ENCODE data around the gene TCERG1. TPM values are rescaled to one million over a fixed set of nuclear protein-coding genes. Genes with fewer than 3 reads are reported as not detected.
A peak's percentile ranks its signal among the peaks of the same experiment; 100 is the strongest.

Gene TCERG1
- total RNA-seq, 2 experiments from 2014 or later, result 93.3 to 99.4 TPM

DNA sequence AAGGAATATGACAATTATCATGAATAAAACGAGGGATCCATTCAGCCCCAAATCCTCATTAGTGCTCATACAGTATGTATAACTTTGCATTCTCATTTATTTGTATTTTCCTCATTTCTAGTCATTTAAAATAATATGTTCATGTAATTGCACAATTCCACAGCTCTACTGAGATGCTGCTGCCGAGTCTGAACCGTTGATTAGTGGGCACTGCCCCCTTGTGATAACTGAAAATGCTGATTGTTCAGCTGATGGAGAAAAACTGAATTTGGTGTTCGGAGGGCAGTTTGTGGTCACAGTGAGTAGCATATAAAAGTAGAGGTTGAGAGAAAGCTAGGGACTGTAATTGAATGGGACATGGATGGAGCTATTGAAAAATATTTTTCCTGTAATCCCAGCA is 81.1 kb downstream of the TCERG1 start:
- POLR2A ChIA-PET, result no interaction called here
- no peak for DNase-seq
- Mint-ChIP-seq H3K36me3 (no peaks in the 10 kb centered on the region), H3K27ac (no peak overlapping the region), H3K9me3 (no peaks in the 10 kb centered on the region), H3K27me3 (peaks cover 5% of the 10 kb centered on the region), H3K4me1 (ENCODE audit: low read depth) (peaks cover 1% of the 10 kb centered on the region), H3K4me3 (no peak overlapping the region)
- CTCF ChIA-PET, result interaction anchor here (0.9 kb wide), 1 partner anchor 162 kb away, joined by 3 read pairs; no protein-coding TSS in a partner anchor
- intact Hi-C loops (cut with micrococcal nuclease), result no loop called here

DNA sequence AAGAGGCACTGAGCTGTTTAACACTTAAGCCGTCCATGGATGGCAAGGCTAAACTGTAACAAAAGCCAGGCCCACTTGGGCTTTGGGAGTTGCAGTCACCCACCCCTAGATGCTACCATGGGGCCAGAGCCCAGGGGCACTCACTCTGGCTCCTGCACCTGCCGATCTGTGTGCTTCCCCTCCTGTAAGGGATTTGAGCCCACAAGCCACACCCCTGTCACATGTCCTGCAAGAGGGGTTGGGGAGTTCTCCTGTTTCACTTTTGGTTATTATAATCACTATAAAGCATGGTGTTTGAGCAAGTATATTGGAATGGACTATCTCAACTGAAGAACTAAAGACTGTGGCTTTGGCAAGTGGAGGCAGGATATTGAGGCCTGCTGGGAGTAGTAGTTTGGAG is 82.9 kb downstream of the TCERG1 start:
- DNase-seq, result no peak
- Mint-ChIP-seq H3K9me3 (no peaks in the 10 kb centered on the region), H3K27me3 (peaks cover 5% of the 10 kb centered on the region), H3K27ac (no peak overlapping the region), H3K4me3 (no peak overlapping the region), H3K36me3 (no peaks in the 10 kb centered on the region), H3K4me1 (ENCODE audit: low read depth) (peaks cover 4% of the 10 kb centered on the region)
- CTCF ChIA-PET, result interaction anchor here (1.8 to 6.7 kb wide), 3 partner anchors 12 to 659 kb away, joined by 5 to 92 read pairs (median 81); no protein-coding TSS in a partner anchor
- POLR2A ChIA-PET, result no interaction called here
- intact Hi-C loops (cut with micrococcal nuclease), result loop anchor here (5.0 kb wide), 1 partner anchor 137 kb away; no protein-coding TSS in a partner anchor

DNA sequence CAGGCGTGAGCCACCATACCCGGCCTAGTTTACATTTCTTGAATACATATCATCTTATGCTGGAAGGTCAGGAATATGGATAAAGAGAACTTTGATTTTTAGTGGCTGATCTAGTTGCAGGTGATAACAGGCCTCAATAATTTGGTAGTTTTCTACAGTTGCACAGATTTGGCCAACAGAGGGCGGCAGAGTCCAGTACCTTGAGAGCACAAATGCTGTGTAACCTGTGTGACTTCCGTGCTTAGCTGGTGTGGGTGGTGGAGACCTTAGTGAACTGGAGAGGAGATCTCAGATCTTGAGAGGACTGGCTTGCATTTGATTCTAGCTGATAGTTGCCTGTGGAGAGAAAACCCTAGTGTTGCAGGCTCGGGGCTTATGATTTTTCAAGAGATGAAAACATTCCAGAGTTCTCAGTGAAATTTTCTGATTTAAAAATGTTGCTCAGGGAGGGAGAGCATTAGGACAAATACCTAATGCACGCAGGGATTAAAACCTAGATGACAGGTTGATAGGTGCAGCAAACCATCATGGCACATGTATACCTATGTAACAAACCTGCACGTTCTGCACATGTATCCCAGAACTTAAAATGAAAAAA is 86.2 kb downstream of the TCERG1 start:
- DNase-seq, result peak; percentile 83
- Mint-ChIP-seq H3K27me3 (peaks cover under 1% of the 10 kb centered on the region), H3K36me3 (no peaks in the 10 kb centered on the region), H3K4me1 (ENCODE audit: low read depth) (peaks cover 4% of the 10 kb centered on the region), H3K4me3 (no peak overlapping the region), H3K9me3 (no peaks in the 10 kb centered on the region), H3K27ac (no peak overlapping the region)
- ChIA-PET CTCF (interaction anchor here (0.5 to 6.7 kb wide), 19 partner anchors 9 to 655 kb away, joined by 3 to 92 read pairs (median 4); partner anchors contain the start of gene GPR151), POLR2A (no interaction called here)
- intact Hi-C loops (cut with micrococcal nuclease), result loop anchor here (1.0 to 5.0 kb wide), 3 partner anchors 134 to 656 kb away; no protein-coding TSS in a partner anchor

DNA sequence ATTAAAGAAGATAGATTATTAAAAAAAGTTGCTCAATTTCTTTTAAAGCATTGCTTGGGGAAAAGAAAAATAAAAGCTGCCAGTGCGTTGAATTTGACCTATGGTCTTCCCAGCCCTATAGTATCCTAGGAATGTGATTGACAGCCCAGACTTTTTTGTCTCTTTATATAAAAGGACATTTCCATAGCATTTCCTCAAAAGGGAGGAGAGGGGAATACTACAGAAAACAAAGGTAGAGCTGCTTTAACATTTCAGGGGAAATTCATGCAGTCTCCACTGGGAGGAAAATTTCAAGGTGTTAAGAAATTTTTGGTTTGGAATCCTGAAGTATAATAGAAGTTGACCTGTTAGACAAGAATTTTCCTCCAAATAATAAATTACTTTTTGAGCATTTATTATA is 86.7 kb downstream of the TCERG1 start:
- H3K4me1 Mint-ChIP-seq (ENCODE audit: low read depth), result peaks cover 4% of the 10 kb centered on the region
- ChIA-PET CTCF (interaction anchor here (0.5 to 6.7 kb wide), 19 partner anchors 9 to 655 kb away, joined by 3 to 92 read pairs (median 4); partner anchors contain the start of gene GPR151), POLR2A (no interaction called here)
- DNase-seq, result no peak
- H3K9me3 Mint-ChIP-seq, result no peaks in the 10 kb centered on the region
- no peaks in the 10 kb centered on the region for H3K36me3 Mint-ChIP-seq
- intact Hi-C loops (cut with micrococcal nuclease), result loop anchor here (1.0 to 5.0 kb wide), 3 partner anchors 133 to 655 kb away; no protein-coding TSS in a partner anchor
- no peak overlapping the region for H3K4me3 Mint-ChIP-seq
- no peaks in the 10 kb centered on the region for H3K27me3 Mint-ChIP-seq
- H3K27ac Mint-ChIP-seq, result no peak overlapping the region

DNA sequence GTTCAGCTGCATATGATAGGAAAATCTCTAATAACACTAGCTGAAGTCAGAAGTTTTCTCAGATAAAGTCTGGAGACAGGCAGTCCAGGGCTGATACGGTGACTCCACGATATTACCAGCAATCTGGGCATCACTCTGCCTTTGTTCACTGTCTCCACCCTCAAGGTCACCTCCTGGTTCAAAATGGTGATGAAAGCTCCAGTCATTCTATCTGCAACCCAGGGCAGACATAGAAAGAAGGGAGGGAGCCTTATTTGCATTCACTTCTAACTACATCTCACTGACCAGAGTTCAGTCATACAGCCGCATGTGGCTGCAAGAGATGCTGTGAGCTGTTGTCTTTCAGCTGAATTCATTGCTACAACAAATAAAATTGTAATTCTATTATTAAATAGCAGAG is 91.3 kb downstream of the TCERG1 start:
- CTCF ChIA-PET, result interaction anchor here (0.9 to 2.6 kb wide), 5 partner anchors 9 to 653 kb away, joined by 3 to 8 read pairs (median 5); no protein-coding TSS in a partner anchor
- no peak for DNase-seq
- no peaks in the 10 kb centered on the region for H3K27me3 Mint-ChIP-seq
- POLR2A ChIA-PET, result no interaction called here
- no peak overlapping the region for H3K4me3 Mint-ChIP-seq
- intact Hi-C loops (cut with micrococcal nuclease), result no loop called here
- peaks cover 3% of the 10 kb centered on the region for H3K4me1 Mint-ChIP-seq (ENCODE audit: low read depth)
- no peaks in the 10 kb centered on the region for H3K9me3 Mint-ChIP-seq
- no peak overlapping the region for H3K27ac Mint-ChIP-seq
- no peaks in the 10 kb centered on the region for H3K36me3 Mint-ChIP-seq

DNA sequence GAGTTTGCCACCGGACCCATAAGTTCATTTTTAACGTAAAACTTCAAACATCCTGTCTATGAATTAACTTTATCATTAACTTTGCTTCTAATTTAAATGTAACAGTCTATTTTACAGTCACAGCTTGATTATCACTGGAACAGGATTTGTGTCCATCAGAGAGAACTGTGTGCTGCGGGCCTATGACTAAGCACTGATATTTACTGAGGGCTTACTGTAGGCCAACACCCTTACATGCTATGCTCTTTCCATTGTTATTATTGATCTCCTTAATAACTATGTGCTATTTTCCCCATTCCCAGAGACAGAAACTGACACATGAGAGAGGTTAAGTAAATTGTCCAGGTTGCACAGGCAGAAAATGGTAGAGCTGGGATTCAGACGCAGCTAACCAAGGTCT is 92.8 kb downstream of the TCERG1 start:
- DNase-seq, result no peak
- Mint-ChIP-seq H3K4me1 (ENCODE audit: low read depth) (peaks cover 2% of the 10 kb centered on the region), H3K27ac (no peak overlapping the region), H3K9me3 (no peaks in the 10 kb centered on the region), H3K4me3 (no peak overlapping the region), H3K36me3 (no peaks in the 10 kb centered on the region), H3K27me3 (no peaks in the 10 kb centered on the region)
- POLR2A ChIA-PET, result no interaction called here
- CTCF ChIA-PET, result interaction anchor here (2.6 kb wide), 1 partner anchor 649 kb away, joined by 8 read pairs; no protein-coding TSS in a partner anchor
- intact Hi-C loops (cut with micrococcal nuclease), result loop anchor here (5.0 kb wide), 1 partner anchor 122 kb away; no protein-coding TSS in a partner anchor

DNA sequence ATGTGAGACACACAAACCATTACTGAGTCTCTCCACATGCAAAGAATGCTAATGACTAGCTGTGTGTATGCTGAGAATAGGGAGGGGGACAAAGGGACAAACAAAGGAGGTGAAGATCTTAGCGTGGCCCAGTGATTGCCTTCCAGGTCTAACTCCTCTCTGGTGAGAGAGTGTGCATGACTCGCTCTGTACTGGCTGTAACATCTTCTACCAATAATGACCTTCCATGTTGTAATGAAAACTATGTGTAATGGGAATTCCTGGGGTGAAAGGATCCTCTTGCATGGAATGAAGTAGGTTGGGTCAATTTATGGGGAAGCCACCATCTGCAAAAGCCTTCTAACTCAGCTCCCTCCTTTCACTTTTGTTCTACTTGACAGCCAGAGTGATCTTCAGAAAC is 93.3 kb downstream of the TCERG1 start:
- H3K4me1 Mint-ChIP-seq (ENCODE audit: low read depth), result peaks cover 2% of the 10 kb centered on the region
- ChIA-PET CTCF (interaction anchor here (3.7 to 6.1 kb wide), 2 partner anchors 8 to 426 kb away, joined by 56 to 70 read pairs; no protein-coding TSS in a partner anchor), POLR2A (no interaction called here)
- intact Hi-C loops (cut with micrococcal nuclease), result loop anchor here (5.0 kb wide), 1 partner anchor 122 kb away; no protein-coding TSS in a partner anchor
- no peaks in the 10 kb centered on the region for H3K9me3 Mint-ChIP-seq
- H3K27me3 Mint-ChIP-seq, result no peaks in the 10 kb centered on the region
- H3K4me3 Mint-ChIP-seq, result no peak overlapping the region
- H3K27ac Mint-ChIP-seq, result no peak overlapping the region
- H3K36me3 Mint-ChIP-seq, result no peaks in the 10 kb centered on the region
- no peak for DNase-seq

DNA sequence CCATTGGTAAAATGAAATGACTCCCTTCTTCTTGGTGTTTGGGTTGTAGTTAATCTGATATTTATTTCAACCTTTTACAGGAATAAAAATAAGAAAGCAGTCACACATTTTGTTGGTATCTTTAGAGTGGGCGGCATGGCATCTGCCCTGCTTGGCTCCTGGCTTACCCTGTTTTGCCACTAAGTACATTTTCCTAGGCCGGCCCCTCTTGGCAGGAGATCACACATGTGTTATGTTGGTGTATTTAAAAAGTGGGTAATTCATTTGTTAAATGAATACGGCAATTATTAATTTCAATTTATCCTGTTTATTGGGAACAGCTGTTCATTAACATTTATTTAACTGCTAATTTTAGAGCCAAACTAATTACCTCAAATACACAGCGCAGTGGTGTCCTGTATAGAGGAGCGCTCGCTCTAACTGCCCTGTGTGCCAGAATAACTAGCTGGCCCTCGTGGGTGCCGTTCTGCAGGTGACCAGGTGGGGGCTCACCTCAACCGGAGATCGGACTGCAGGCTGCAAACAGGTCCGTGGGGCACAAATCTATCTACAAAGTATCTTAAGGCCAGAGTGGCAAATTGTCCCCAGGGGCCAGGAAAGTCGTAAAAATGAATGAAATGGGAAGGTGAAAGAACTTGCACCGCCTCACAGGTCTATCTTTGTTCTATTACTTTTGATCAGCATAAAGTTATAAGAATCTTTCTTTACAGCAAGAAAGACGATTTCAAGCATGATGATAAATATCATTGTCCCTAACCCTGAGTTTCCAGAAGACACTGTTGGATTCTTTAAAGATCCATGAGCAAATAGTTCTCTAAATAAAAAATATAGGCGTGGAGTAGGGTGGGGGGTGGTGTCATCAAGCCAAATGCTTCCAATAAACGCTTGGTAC is 95.1 kb downstream of the TCERG1 start:
- intact Hi-C loops (cut with micrococcal nuclease), result loop anchor here (1.0 to 5.0 kb wide), 2 partner anchors 120 to 424 kb away; no protein-coding TSS in a partner anchor
- DNase-seq, result peak; percentile 79
- ChIA-PET CTCF (interaction anchor here (0.7 to 6.1 kb wide), 19 partner anchors 9 to 646 kb away, joined by 3 to 70 read pairs (median 4); no protein-coding TSS in a partner anchor), POLR2A (no interaction called here)
- no peaks in the 10 kb centered on the region for H3K27me3 Mint-ChIP-seq
- no peak overlapping the region for H3K4me3 Mint-ChIP-seq
- H3K36me3 Mint-ChIP-seq, result no peaks in the 10 kb centered on the region
- peaks cover 2% of the 10 kb centered on the region for H3K4me1 Mint-ChIP-seq (ENCODE audit: low read depth)
- no peak overlapping the region for H3K27ac Mint-ChIP-seq
- no peaks in the 10 kb centered on the region for H3K9me3 Mint-ChIP-seq

DNA sequence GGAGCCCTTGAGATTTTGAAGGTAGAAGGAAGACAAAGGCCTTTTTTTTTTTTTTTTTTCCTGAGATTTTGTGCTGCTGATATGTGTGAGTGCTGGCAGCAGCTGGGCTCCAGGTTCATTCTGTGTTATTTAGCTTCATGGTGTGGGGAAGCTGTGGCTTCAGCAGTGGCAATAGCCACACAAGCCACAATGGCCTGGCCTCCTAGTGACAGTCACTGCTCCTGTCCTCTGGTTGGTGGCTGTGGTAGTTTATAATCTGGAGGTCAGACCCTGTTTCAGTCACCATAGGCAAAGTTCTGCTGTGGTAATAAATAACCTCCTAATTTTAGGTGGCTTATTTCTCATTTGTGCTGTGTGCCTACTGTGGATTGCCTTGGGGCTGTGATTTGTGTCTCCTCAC is 97.1 kb downstream of the TCERG1 start:
- H3K27me3 Mint-ChIP-seq, result no peaks in the 10 kb centered on the region
- intact Hi-C loops (cut with micrococcal nuclease), result loop anchor here (5.0 kb wide), 1 partner anchor 118 kb away; no protein-coding TSS in a partner anchor
- no peak for DNase-seq
- H3K9me3 Mint-ChIP-seq, result no peaks in the 10 kb centered on the region
- POLR2A ChIA-PET, result no interaction called here
- H3K4me1 Mint-ChIP-seq (ENCODE audit: low read depth), result peaks cover 2% of the 10 kb centered on the region
- no peaks in the 10 kb centered on the region for H3K36me3 Mint-ChIP-seq
- CTCF ChIA-PET, result interaction anchor here (6.1 kb wide), 1 partner anchor 11 kb away, joined by 56 read pairs; no protein-coding TSS in a partner anchor
- H3K27ac Mint-ChIP-seq, result no peak overlapping the region
- no peak overlapping the region for H3K4me3 Mint-ChIP-seq

DNA sequence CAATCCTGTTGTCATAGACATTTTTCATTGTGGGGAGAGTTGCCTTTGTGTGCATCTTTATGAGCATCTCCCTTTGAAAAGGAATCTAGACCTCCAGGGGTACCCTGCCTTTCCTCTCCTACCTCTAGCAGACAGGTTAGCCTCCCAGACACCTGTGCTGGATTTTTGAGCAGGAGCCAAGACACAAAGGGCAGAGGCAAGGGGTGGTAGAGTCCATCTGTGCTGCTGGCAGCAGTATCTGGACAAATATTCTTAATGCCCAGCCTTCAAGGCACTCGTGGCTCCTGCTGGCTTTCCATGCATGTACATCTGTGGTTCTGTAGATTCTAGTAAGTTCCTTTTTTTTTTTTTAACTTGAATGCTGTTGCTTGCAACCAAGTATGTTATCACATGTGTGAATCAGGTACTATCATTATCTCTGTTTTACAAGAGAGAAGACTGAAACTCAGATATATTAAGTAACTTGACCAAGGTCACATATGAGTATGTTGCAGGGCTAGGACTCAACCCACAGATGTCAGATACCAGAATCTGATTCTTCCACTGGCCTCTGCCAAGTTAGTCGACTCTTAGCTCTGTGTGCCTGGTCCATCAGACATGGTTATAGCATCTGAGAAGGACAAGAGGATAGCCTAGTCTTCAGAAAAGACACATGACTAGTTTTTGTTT is 101.8 kb downstream of the TCERG1 start:
- H3K4me1 Mint-ChIP-seq (ENCODE audit: low read depth), result no peaks in the 10 kb centered on the region
- H3K4me3 Mint-ChIP-seq, result no peak overlapping the region
- POLR2A ChIA-PET, result no interaction called here
- peaks cover 7% of the 10 kb centered on the region for H3K27me3 Mint-ChIP-seq
- no peaks in the 10 kb centered on the region for H3K36me3 Mint-ChIP-seq
- CTCF ChIA-PET, result no interaction called here
- no peaks in the 10 kb centered on the region for H3K9me3 Mint-ChIP-seq
- H3K27ac Mint-ChIP-seq, result no peak overlapping the region
- intact Hi-C loops (cut with micrococcal nuclease), result no loop called here
- DNase-seq, result no peak

DNA sequence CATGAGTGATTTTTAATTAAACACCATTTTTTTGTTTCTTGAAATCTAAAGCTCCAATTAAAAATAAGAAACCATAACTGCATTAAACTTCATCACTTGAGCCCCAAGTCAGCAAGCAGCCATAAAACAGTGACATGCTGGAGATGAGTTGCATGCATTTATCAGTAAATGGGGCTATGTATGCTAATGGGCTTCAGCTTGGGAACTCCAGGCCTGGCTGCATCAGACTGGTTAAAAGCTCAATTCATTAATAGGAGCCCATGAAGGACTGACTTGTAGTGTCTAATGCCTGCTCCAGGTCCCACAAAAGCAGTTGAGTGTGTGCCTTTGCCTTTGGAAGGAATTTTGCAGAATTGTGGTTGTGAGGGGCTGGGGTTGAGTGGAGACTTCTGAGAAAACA is 102.5 kb downstream of the TCERG1 start:
- H3K27ac Mint-ChIP-seq, result no peak overlapping the region
- no peaks in the 10 kb centered on the region for H3K36me3 Mint-ChIP-seq
- CTCF ChIA-PET, result no interaction called here
- POLR2A ChIA-PET, result no interaction called here
- H3K4me1 Mint-ChIP-seq (ENCODE audit: low read depth), result no peaks in the 10 kb centered on the region
- no peak for DNase-seq
- H3K4me3 Mint-ChIP-seq, result no peak overlapping the region
- peaks cover 7% of the 10 kb centered on the region for H3K27me3 Mint-ChIP-seq
- H3K9me3 Mint-ChIP-seq, result no peaks in the 10 kb centered on the region
- intact Hi-C loops (cut with micrococcal nuclease), result no loop called here

All from activated CD4-positive, alpha-beta memory T cell treated with anti-CD3 and anti-CD28 coated beads for 36 hours (primary cell).